GM19468 (cell line): ENCODE measurements around the gene AQP5.
"Not testable (repeated sequence)": the region's sequence is repeated elsewhere in the genome, so short reads cannot be mapped to it uniquely, and the experiment has no call there.

ENCODE experiments used
- ATAC-seq: cut with Tn5 transposase; IDR thresholded peaks from one replicate; pipeline ENCODE4 v1.9.1; 2021; ENCODE audit warnings: mild to moderate bottlenecking, moderate library complexity, moderate number of reproducible peaks; ENCODE audit not compliant: unreplicated experiment; ENCODE audit errors: extremely low read depth

AQP5 gene

DNA sequence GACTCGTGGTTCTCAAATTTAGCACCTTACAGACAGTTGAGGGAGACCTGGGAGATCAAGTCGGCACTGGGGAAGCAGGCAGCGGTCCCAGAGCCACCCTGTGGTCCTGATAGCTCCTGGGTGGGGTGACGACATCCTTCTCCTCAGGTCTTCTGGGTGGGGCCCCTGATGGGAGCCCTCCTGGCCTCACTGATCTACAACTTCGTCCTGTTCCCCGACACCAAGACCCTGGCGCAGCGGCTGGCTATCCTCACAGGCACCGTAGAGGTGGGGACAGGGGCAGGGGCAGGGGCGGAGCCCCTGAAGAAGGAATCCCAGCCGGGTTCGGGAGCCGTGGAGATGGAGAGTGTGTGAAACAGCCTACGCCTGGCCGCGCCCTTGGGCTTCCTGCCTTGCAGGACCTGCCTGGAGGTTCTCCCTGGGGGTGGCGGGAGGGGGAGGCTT, 13.7 kb downstream of the AQP5 start:
- no peak for ATAC-seq

DNA sequence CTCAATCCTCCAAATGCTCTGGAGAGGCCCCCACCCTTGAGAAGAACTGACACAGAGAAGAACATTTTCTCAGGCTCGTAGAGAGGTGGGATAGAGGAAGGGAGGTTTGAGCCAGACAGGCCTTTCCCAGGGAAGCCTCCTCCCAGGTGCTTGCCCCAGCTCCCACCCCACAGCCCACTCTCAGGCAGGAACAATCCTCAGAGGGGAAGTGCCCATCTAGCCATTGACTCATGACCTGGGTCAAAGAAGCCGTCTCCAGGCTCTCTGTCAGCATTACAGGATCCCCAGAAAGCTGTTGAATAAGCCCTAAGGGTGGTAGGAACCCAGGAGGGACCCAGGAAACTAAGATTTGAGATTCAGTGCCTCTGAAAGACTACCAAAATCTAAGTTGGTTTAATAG, 14.9 kb downstream of the AQP5 start:
- ATAC-seq, result no peak

DNA sequence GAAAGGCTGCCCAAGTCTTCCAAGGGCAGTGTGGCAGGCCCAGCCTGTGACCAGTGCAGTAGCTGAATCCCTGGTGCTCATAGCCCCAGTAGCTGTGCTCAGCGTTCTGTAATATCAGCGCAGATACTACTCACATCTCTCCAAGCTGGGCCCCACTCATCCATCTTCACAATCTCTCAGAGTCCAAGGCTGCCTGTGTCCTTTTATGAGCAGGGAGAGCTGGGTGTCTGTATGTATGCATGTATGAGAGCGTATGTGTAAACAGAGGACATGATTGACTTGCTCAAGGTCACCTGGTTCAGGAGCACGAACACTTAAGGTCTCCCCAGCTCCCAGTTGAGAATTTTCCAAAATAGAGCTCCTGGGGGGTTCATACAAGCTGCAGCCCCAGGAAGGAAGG, 16.5 kb downstream of the AQP5 start:
- no peak for ATAC-seq

DNA sequence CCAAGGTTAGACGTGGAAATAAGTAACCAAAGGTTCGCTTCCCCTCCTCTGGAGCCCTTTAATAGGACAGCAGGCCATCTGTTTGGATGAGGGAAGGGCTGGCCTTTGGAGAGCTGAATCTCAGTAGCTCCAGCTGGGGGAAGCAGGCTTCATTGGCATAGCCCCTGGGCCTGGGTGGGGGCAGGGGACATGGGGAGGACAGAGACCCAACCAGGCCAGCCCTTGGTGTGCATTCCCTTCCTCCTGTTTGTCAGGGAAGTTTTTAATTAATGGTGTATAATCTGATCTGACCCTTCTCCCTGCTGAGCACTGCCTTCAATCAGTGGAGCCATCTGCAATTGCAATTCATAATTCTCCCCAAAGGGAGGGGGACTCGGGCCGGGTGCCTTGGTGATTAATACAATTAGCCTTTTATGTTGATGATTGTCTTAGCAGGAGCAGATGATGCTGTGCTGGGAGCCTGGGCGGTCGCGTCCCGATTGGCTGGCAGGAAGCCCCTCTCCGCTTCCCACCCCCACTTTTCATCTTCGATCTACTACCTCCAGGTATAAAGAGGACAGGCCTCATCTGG, 17.4 kb downstream of the AQP5 start:
- no peak for ATAC-seq

DNA sequence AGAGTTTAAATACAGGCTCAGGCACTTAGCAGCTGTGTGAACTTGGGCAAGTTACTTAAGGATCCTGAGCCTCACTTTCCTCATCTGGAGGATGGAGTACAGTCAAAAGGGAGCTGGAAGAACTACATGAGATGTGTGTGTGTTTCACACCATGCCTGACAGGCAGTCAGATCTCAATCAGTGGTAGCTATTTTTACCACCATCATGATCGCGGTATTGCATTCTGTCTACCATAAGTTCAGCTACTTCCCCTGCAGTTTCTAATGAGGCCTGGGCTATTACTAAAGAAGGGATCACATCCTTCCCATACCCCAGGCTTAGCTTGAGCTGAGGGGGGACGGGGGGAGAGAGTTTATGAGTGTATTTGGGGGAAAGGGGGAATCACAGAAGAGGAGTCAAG, 18.1 kb downstream of the AQP5 start:
- ATAC-seq, result no peak

DNA sequence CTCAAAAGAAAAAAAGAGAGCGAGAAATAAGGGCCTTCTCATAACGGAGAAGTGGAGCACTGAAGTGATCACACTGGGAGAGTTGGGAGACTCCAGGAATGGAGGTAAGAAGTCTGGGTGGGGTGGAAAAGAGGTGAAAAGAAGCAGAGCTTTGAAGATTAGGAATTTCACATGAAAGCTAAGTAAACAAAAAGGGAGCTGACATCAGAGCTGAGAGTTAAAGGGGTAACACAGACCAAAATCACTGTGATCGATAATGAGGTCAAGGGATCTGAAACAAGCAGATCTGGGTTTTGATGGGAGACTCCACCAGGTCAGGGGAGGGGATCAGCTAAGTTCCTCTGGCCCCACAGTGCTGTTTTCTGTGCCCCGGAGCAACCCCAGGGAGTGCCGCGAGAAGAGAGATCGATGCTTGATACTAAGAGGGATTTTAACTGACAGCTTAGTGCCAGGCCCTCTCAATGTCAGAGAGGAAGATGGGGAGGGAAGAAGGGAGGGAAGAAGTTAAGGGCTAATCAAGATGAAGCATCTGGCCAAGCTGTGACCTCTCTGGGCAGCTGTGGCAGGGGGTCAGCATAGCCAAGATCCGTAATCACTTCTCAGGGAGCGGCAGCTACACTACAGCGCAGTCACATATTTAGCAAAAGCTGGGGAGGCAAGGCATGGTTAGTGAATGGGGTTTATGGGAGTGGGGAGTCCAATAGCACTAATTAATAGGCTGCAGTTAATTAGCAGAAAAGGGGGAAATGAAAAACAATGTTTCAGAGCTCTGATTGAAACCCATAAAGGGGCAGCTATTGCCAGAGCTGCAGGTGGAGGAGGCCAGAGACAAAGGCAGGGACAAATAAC, 19.1 kb downstream of the AQP5 start:
- no peak for ATAC-seq

DNA sequence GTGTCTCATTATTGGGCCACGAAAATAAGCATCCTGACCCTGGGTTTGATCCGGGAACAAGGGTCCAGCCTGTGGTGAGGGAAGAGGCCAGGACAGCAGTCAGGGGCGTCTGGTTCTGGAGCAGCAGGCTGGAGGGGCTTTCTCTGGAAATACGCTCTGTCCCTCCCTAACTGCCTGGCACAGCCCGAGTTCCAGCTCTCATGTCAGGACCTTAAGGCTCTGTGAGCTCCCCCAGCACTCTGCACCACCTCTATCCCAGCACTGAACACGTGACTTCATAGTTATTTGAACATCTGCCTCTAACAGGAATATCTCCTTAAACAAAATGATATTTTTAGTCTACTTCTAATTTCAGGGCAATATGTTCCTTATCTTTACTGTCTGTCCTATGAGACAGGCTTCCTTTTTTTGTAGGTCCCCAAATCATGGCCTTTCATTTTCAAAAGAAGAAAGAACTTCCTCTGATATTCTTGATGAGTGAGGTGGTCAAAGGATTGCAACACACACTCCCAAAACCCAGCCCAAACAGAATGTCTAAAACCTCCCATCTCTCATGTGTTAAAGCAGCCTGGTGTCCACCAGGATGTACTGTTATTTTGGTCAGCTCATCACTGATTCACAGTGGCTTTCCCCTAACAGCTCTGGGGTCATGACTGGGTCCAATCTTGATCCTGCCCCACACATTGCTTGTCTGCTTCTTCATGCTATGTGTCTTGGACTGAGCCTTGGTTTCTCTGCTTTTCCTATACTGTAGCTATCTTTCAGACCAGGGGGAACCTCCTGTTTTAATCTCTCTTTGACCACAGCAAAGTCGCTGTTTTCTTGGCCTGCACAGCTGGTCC, 20.8 kb downstream of the AQP5 start:
- no peak for ATAC-seq

DNA sequence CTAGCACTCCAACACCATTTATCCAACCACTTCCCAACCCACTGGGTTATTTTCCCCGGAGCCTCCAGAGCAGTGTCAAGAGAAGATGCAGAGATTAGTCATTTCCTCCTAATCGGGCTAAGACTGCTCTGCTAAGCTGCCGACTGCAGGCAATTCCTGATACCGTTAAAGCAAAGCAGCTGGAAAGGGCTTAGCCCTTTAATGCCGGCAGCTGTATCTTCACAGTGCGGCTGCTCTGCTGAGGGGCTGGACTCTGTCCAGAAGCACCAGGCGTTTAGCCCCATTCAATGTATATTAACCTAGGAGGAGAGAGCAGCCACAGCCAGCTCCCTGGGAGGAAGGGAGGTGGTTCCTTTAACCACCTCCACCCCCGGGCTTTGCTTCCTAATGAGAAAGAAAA, 22.2 kb downstream of the AQP5 start:
- no peak for ATAC-seq

DNA sequence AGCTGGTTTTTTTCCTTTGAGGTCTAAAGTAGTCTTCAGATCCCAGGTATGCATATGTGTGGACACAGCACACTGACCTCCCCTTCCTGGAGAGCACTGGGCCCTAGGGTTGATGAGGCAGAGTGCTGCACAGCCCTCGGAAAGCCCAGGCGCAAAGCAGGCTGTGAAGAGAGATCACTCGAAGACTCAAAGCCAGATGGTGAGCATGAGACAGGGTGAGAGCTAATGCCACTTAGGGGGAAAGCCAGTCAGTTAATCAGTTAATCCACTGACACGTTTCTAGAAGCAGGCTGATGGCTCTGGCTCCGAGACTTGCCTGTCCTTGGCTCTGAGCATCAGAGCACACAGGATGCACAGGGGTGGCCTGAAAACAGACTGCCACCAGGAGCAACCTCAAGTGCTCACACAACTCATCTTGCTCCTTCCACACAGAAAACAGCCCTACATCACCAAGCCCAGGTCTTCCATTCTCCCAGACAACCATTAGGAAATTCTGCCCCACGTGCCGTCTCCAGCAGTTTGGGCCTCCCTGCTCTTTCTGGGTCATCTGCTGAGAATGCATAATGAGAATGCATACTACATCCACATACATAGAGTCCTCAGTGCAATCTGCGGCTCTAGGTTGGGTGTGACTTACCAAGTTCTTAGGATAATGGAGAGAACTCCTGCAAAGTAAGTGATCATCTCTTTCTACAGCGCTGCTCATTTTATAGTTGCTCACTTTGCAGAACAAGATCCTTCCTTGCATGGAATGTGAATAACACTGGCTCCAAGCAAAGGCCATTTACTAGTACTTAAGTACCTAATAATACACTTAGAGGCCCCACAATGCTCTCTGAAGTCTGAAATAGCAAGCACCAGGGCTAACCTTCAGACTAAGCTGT, 23.0 kb downstream of the AQP5 start:
- ATAC-seq, result no peak

DNA sequence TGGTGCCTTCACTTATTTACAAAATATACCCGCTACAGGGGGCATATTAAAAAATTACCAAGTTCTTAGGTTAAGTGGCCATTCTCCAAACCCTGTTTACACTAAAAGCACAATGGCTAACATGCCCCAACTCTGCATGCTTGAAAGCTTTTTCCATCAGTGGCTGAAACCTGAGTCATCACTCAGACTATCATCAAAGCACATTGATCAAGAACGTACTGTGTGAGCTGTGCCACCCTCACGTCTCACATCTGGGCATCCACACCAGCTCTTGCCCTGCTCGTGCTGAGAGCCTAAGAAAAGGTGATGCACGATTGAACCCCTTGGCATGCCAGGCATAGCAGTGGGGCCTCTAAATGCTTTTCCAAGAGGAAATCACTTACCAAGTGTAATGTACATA, 24.3 kb downstream of the AQP5 start:
- ATAC-seq, result no peak

DNA sequence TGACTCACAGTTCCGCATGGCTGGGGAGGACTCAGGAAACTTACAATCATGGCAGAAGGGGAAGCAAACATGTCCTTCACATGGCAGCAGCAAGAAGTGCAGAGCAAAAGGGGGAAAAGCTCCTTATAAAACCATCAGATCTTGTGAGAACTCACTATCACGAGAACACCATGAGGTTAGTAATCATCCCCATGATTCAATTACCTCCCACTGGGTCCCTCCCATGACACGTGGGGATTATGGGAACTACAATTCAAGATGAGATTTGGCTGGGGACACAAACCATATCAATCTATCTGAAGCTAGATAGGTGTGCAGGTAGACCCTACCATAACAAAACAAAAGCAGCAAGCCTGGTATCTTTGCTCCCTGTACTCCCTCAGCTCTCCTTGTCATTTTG, 24.8 kb downstream of the AQP5 start:
- ATAC-seq, result not testable (repeated sequence)

DNA sequence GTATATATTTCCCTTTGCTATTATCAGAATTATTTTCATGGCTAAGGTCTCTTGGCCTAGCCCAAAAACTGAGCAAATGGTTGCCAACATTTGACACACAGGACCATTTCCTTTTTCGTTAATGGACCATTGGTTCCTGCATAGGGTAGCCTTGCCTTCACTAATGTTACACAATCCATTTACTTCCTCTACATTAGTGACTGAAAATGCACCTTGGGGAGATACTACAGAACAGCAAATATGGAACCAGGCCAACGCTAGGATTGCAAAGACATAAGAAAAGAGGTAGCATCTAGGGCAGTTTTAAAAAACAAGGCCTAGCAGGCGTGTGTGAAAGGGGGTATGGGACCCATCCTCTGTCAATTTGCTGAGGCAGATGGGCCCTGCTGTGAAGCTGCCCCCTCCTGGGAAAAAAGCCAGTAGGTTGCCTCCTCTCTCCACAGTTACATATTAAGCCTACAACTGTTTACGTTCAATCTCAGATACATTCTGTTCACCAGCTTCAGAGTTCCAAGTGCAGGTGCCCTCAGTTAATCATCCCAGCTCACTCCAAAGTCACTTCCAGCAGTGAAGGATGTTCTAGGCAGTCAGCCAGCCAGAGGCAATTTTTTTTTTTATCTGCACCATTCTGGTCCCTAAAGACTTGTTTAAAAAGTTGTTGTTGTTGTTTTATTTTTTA, 26.1 kb downstream of the AQP5 start:
- no peak for ATAC-seq

DNA sequence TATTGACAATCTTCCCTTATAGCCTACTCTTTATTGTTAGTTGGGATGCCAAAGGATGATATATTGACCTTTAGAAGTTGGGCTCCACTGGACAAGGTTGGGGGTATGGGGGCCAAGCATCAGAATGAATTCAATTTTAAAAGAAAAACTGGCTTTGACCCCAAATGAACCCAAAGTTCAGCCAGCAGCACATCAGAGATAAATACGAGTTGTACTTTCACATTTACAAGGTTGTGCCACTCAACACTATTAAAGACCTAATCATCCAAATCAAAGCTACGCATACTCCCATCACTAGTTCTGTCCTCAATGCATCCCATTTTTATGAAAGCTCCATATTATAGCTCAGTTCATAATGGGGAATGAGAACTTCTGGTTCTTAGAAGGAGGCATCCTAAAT, 27.7 kb downstream of the AQP5 start:
- ATAC-seq, result not testable (repeated sequence)

DNA sequence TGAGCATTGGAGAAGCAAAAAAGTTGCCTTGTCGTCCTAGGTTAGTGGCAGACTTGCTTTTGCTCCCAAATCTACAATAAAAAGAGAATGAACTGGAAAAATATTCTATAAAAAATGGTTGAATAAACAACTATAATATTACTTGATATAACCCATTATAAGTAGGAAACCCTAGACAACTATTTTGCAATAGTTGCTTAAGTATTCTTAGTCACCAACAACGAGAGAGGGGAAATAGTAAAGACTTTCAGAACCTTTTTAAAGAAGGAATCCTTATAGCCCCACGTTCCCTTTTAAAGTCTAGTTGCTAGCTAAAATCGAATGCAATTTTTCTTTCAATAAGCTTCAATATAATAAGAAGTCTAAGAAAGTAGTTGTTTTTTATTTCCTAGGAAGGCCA, 28.6 kb downstream of the AQP5 start:
- ATAC-seq, result no peak

DNA sequence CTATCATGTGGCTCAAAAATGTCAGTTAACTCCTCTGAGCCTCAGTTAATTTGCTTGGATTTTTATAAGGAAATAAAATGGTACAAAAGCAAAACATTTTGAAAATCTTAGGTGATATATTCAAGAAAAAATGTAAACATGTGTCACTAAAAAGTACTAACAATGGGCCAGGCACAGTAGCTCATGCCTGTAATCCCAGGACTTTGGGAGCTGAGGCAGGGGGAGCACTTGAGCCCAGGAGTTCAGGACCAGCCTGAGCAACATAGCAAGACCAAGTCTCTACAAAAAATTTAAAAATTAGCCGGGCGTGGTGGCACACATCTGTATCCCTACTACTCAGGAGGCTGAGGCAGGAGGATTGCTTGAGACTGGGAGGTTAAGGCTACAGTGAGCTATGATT, 36.8 kb downstream of the AQP5 start:
- ATAC-seq, result no peak

DNA sequence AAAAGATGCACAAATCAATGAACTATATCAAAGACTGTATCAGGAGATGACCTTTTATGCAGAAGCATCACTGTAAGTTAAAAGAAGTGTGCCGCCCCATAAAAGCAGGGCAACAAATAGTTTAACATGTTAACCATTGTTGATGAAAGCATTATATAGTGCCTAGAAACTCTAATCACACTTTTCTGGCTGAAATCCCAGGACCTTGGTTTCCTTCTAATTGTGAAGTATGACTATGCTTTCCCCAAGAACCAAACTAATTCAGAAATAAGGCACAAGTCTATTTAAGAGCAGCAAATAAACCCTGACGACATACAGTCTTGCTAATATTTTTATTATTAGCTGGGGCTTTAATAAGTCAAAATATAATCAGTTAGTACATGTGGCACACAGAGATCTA, 41.9 kb downstream of the AQP5 start:
- ATAC-seq, result no peak

DNA sequence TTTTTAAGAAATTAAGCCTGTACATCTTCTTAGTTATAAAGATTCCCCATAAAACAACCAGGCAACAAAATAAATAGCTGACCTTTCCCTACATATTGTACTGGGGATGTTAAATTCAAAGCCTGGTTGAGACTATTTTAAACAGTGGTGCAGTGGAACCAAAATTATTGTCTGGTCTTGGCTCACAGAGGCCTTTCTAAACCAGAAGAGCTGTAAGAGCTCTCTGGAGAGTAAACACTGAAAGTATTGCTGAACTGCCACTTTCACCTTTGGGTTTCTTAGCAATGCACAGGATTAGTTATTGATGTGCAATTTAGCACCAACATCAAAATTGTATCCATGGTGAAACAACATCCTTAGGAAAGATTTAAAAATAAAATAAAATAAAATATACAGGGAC, 43.0 kb downstream of the AQP5 start:
- ATAC-seq, result no peak

DNA sequence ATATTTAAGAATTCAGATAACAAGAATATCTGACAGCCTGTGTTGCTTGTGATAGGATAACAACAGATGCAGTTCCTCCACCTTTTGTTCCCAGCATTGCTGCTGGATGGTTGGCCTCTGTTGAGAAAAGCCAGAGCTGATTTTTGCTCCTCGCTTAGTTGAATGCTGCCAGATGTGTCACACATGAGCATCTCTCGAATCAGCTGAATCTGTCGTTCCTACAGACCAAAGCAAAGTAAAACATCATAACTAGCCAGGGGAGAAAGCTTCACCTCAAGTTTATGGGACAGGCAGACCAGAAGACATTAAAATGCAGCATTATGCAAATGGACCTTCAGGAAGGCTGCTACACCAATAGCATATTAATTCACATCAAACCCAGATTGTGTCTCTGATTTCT, 43.5 kb downstream of the AQP5 start:
- no peak for ATAC-seq

DNA sequence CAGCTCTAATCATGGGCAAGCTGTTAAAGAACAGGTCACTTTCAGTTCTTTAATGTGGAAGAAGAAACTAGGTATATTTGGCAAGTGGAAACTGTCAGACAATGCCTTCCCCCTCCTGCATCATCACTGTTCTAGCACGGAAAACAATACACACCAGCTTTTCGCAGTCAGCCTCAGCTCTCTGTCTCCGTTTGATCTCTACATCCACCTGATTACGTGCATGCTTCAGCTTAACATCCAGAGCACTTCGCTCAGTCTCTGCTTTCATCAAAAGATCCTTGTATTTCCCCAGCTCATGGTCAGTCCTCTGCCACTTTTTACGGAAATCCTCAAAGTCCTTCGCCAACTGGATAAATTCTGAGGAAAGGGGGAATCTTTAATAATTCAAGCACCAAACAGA, 44.6 kb downstream of the AQP5 start:
- no peak for ATAC-seq
